GM12878 (cell line): ENCODE measurements around the gene KLF6. TPM values are rescaled to one million over a fixed set of nuclear protein-coding genes. Genes with fewer than 3 reads are reported as not detected.

Experiments
- ATAC-seq: fragments of 200-7000 bp; cut with Tn5 transposase; 3 replicates; pipeline ENCODE4 v1.9.1; 2020; ENCODE audit warnings: mild to moderate bottlenecking, moderate library complexity
- BruUV-seq: library from RNA; stranded (reverse); fragments of 400-500 nt; replicated peaks from 2 replicates; lab custom pipeline; 2021; lab: Mats Ljungman, UMichigan
- CTCF ChIA-PET: fragments of 300-600 bp; sonication (Branson Sonifier 250); formaldehyde crosslinking; extraction: SDS; loops from one replicate; lab custom pipeline; 2021; ENCODE audit warnings: inconsistent platforms; lab: Yijun Ruan, JAX
- POLR2A ChIA-PET: fragments of 350-600 bp; formaldehyde crosslinking; extraction: SDS; loops from one replicate; lab custom pipeline; 2021; ENCODE audit warnings: inconsistent platforms; lab: Charles Lee
- RAD21 ChIA-PET: fragments of 300-600 bp; sonication (Branson Sonifier 250); formaldehyde crosslinking; loops from one replicate; lab custom pipeline; 2023; ENCODE audit warnings: antibody characterized with exemption; ENCODE audit not compliant: unreplicated experiment; lab: Charles Lee
- SMC1A ChIA-PET: fragments of 300-600 bp; sonication (Branson Sonifier 250); formaldehyde crosslinking; loops from one replicate; lab custom pipeline; 2023; ENCODE audit not compliant: unreplicated experiment, uncharacterized antibody; lab: Charles Lee
- DNase-seq: peaks from one replicate; pipeline ENCODE4 v3.0.0-alpha.2; 2011; ENCODE audit warnings: low read depth, low spot score
- FAIRE-seq: peaks from 3 replicates; lab custom pipeline; 2011; peaks lifted over from hg19 to GRCh38; lab: Jason Lieb, UNC
- H2AFZ ChIP-seq: 2 replicates; pipeline ENCODE4 v1.6.0; 2011; ENCODE audit warnings: low read depth, low read length, control low read depth; ENCODE audit not compliant: control insufficient read depth
- H3K27ac ChIP-seq: 2 replicates; pipeline ENCODE4 v1.5.1; 2011; ENCODE audit warnings: control low read depth; ENCODE audit not compliant: control insufficient read depth, insufficient read depth
- H3K27me3 ChIP-seq, 2 experiments: replicated peaks in 1 of 2; 2 replicates each; pipeline versions ENCODE4 v1.6.0 to v1.6.1; 2011; ENCODE audit warnings: low read length in 1 of 2; ENCODE audit not compliant: control insufficient read depth in 2 of 2, insufficient read depth in 2 of 2
- H3K36me3 ChIP-seq, 2 experiments: 2 replicates each; pipeline ENCODE4 v1.5.1; 2011; ENCODE audit warnings: low read length in 1 of 2; ENCODE audit not compliant: control insufficient read depth in 2 of 2, insufficient read depth in 2 of 2
- H3K4me1 ChIP-seq: 2 replicates; pipeline ENCODE4 v1.6.1; 2011; ENCODE audit warnings: mild to moderate bottlenecking, low read length, moderate library complexity, mixed read lengths; ENCODE audit not compliant: control insufficient read depth, insufficient read depth
- H3K4me2 ChIP-seq: 2 replicates; pipeline ENCODE4 v1.6.0; 2011; ENCODE audit warnings: control low read depth; ENCODE audit not compliant: control insufficient read depth, insufficient read depth
- H3K4me3 ChIP-seq: fragments of 200-600 bp; sonication (generic); 2 replicates; pipeline ENCODE4 v1.5.1; 2016
- H3K79me2 ChIP-seq: 2 replicates; pipeline ENCODE4 v1.6.0; 2011; ENCODE audit warnings: low read length; ENCODE audit not compliant: control insufficient read depth, insufficient read depth
- H3K9ac ChIP-seq: 2 replicates; pipeline ENCODE4 v1.8.0; 2011; ENCODE audit warnings: low read length, control low read depth, mixed read lengths; ENCODE audit not compliant: control insufficient read depth, insufficient read depth
- H3K9me3 ChIP-seq: replicated peaks from 3 replicates; pipeline ENCODE4 v1.5.1; 2011; ENCODE audit warnings: mild to moderate bottlenecking, low read length; ENCODE audit not compliant: control insufficient read depth, insufficient read depth
- H4K20me1 ChIP-seq: 2 replicates; pipeline ENCODE4 v1.6.0; 2011; ENCODE audit not compliant: control insufficient read depth, insufficient read depth
- LARP7 ChIP-seq: fragments of 450-650 bp; IDR thresholded peaks from 2 replicates; pipeline ENCODE4 v1.6.1; 2017; ENCODE audit warnings: mild to moderate bottlenecking
- MXI1 ChIP-seq: fragments of 150-350 bp; IDR thresholded peaks from 2 replicates; pipeline ENCODE4 v1.6.1; 2011; ENCODE audit warnings: low read depth, mild to moderate bottlenecking, inconsistent platforms, low read length, improper control_type of control experiment
- PAX5 ChIP-seq: IDR thresholded peaks from 2 replicates; pipeline ENCODE4 v1.6.1; 2011; ENCODE audit warnings: low read depth, low read length, borderline replicate concordance
- SRF ChIP-seq, 2 experiments: IDR thresholded peaks; 2 replicates each; pipeline ENCODE4 v1.6.1; 2011; ENCODE audit warnings: low read depth in 2 of 2, low read length in 2 of 2, mild to moderate bottlenecking in 1 of 2, moderate library complexity in 1 of 2
- TCF12 ChIP-seq: IDR thresholded peaks from 2 replicates; pipeline ENCODE4 v1.6.1; 2011; ENCODE audit warnings: low read depth, mild to moderate bottlenecking, low read length
- WGBS: methylation state at CpG from one replicate; pipeline ENCODE4 v1.1.6; 2016; ENCODE audit warnings: low lambda C conversion rate; ENCODE audit not compliant: insufficient replicate concordance, insufficient coverage; ENCODE audit errors: missing lambda C conversion rate; 5-methylcytosine and 5-hydroxymethylcytosine counted together
- in situ Hi-C: fragments of 300-500 bp; cut with MboI; formaldehyde crosslinking; loops from 9 replicates; pipeline ENCODE4 v1.14.3; 2018; ENCODE audit warnings: mixed read lengths
- intact Hi-C: fragments of 100-400 bp; cut with micrococcal nuclease; formaldehyde crosslinking; loops from one replicate; pipeline ENCODE4 v1.14.2; 2022; ENCODE audit not compliant: unreplicated experiment
- polyA plus RNA-seq, 11 experiments: library from polyadenylated mRNA; depleted of rRNA in 4 of 11; unstranded in 6 of 11; stranded (reverse) in 5 of 11; fragments of >200 nt; fragmentation: Nextera tagmentation in 4 of 11; fragmentation: Illumina TruSeq in 1 of 11; extraction: Ambion mirVana in 4 of 11; extraction: Trizol in 1 of 11; gene quantifications; 1 replicate in 1 of 11; 2 replicates in 10 of 11; pipeline versions ENCODE4 v1.2.1 to v1.2.3, GENCODE V29; 2011 to 2016; ENCODE audit warnings: inconsistent platforms in 2 of 11, missing spikeins in 2 of 11, low read depth in 1 of 11
- total RNA-seq, 4 experiments: library from RNA; depleted of rRNA in 3 of 4; stranded (reverse); fragments of >200 nt in 3 of 4; fragmentation: Illumina TruSeq in 1 of 4; extraction: Trizol in 1 of 4; gene quantifications; 2 replicates each; pipeline versions ENCODE4 v1.2.1 to v1.2.3, GENCODE V29; 2013 to 2021
- TF ChIP-seq, protein P1 (sequence below): IDR thresholded peaks from 2 replicates; pipeline ENCODE4 v1.6.1; 2012; ENCODE audit warnings: improper control_type of control experiment, low read depth, low read length; ENCODE audit not compliant: insufficient replicate concordance

KLF6 gene
- total and polyA plus RNA-seq, 10 of the 15 experiments (the other 5 are each of a cell fraction or from before 2014, with no cell fraction given) = 7.4 to 54.1 (median 23.5) TPM

DNA sequence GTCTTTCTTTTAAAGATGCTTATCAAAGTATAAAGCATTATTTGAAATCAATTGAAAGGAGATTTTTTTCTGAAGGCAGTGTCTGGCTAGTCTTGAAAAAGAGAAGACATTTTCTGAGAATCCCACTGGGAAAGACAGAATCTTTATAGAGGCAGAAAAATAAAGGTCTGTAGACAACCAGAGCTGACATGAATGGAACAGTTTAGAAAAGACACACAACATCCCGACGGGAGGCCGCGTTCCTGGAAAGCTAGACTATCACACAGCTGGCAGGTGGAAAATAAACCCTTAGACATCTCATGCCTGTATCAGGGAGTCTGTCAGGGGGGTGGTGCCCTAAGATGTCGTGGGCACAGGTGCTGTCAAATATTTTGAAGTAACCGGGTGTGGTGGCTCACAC is 48.0 kb upstream of the KLF6 start (continued):
- TF ChIP-seq, protein P1, sequence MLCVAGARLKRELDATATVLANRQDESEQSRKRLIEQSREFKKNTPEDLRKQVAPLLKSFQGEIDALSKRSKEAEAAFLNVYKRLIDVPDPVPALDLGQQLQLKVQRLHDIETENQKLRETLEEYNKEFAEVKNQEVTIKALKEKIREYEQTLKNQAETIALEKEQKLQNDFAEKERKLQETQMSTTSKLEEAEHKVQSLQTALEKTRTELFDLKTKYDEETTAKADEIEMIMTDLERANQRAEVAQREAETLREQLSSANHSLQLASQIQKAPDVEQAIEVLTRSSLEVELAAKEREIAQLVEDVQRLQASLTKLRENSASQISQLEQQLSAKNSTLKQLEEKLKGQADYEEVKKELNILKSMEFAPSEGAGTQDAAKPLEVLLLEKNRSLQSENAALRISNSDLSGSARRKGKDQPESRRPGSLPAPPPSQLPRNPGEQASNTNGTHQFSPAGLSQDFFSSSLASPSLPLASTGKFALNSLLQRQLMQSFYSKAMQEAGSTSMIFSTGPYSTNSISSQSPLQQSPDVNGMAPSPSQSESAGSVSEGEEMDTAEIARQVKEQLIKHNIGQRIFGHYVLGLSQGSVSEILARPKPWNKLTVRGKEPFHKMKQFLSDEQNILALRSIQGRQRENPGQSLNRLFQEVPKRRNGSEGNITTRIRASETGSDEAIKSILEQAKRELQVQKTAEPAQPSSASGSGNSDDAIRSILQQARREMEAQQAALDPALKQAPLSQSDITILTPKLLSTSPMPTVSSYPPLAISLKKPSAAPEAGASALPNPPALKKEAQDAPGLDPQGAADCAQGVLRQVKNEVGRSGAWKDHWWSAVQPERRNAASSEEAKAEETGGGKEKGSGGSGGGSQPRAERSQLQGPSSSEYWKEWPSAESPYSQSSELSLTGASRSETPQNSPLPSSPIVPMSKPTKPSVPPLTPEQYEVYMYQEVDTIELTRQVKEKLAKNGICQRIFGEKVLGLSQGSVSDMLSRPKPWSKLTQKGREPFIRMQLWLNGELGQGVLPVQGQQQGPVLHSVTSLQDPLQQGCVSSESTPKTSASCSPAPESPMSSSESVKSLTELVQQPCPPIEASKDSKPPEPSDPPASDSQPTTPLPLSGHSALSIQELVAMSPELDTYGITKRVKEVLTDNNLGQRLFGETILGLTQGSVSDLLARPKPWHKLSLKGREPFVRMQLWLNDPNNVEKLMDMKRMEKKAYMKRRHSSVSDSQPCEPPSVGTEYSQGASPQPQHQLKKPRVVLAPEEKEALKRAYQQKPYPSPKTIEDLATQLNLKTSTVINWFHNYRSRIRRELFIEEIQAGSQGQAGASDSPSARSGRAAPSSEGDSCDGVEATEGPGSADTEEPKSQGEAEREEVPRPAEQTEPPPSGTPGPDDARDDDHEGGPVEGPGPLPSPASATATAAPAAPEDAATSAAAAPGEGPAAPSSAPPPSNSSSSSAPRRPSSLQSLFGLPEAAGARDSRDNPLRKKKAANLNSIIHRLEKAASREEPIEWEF = no peak
- TF ChIP-seq LARP7 = no peak

DNA sequence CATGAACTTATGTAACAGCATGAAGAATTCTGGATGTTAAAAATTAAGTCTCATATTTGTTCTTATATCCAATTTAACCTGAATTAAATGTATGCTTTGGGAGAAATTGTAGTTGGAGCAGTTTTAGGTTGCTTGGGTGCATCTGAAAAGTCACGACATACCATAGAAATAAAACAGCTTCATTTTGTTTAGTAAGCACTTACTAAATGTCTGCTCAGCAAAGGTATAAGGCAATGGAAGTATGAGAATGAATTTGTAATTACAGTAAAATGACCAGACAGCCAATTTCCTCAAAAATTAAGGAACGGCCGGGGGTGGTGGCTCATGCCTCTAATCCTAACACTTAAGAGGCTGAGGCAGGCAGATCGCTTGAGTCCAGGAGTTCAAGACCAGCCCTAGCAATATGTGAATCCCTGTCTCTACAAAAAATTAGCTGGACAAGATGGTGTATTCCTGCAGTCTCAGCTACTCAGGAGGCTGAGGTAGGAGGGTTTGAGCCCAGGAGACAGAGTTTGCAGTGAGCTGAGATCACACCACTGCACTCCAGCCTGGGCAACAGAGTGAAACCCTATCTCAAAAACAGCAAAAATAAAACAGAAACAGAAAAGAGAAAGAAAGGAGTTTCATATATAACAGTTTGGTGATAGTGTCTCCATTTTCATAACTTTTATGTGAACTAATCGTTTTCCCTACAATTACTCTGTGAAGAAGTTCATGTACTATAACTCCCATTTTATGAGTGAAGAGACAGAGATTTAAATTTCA is 47.2 kb upstream of the KLF6 start:
- SMC1A ChIA-PET = interaction anchor here (0.7 to 15.5 kb wide), 9 partner anchors 9 to 56 kb away, joined by 3 to 280 read pairs (median 4); no protein-coding TSS in a partner anchor
- POLR2A ChIA-PET = interaction anchor here (1.1 to 3.6 kb wide), 3 partner anchors 9 to 49 kb away, joined by 4 to 24 read pairs (median 5); no protein-coding TSS in a partner anchor
- peak overlapping the region; percentile 64 for H2AFZ ChIP-seq
- H3K9me3 ChIP-seq = no peaks in the 10 kb centered on the region
- no peak overlapping the region; the same call in 1 of the 2 replicates for H3K9ac ChIP-seq
- 76% methylated on average over 5 of the region's 5 CpGs for WGBS
- CTCF ChIA-PET = interaction anchor here (1.2 to 2.4 kb wide), 3 partner anchors 21 to 43 kb away, joined by 3 to 7 read pairs (median 4); no protein-coding TSS in a partner anchor
- in situ Hi-C loops (no loop called here), intact Hi-C loops (no loop called here)
- BruUV-seq = no TSS peak
- H3K4me2 ChIP-seq = peak overlapping the region; percentile 68
- H3K27ac ChIP-seq = peak overlapping the region; percentile 50
- no peaks in the 10 kb centered on the region for H3K36me3 ChIP-seq
- RAD21 ChIA-PET = interaction anchor here (1.0 to 10.6 kb wide), 5 partner anchors 17 to 48 kb away, joined by 5 to 135 read pairs (median 9); partner anchors contain the start of gene KLF6
- peaks cover 36% of the 10 kb centered on the region for H3K4me1 ChIP-seq
- no peaks in the 10 kb centered on the region for H3K27me3 ChIP-seq
- no peak for FAIRE-seq
- no peaks in the 10 kb centered on the region for H4K20me1 ChIP-seq
- TF ChIP-seq TCF12 = no peak
- no peak for TF ChIP-seq MXI1
- no peak for TF ChIP-seq SRF (IDR thresholded peaks at IDR 0.05; ENCODE audit: low read depth in 2 of 2, low read length in 2 of 2)
- TF ChIP-seq PAX5 = no peak
- no peak for DNase-seq
- ATAC-seq = peak; percentile 40
- H3K79me2 ChIP-seq = no peaks in the 10 kb centered on the region
- no peak overlapping the region for H3K4me3 ChIP-seq
